GM23338 (cell line): ENCODE data around the gene DACT2.

Source experiments
- CREB1 ChIP-seq: fragments of 250-450 bp; sonication (Bioruptor Pico); IDR thresholded peaks from 2 replicates; pipeline ENCODE4 v1.5.0; 2020; ENCODE audit warnings: low read depth, mild to moderate bottlenecking, moderate library complexity
- EZH2 ChIP-seq: fragments of 200-600 bp; sonication (generic); IDR thresholded peaks from one replicate; pipeline ENCODE4 v1.8.0; 2017; ENCODE audit warnings: antibody characterized with exemption, mild to moderate bottlenecking, low read depth; ENCODE audit not compliant: unreplicated experiment
- EZH2phosphoT487 ChIP-seq: fragments of 200-600 bp; sonication (generic); IDR thresholded peaks from one replicate; pipeline ENCODE4 v1.8.1; 2018; ENCODE audit warnings: antibody characterized with exemption; ENCODE audit not compliant: unreplicated experiment
- JUNB ChIP-seq: IDR thresholded peaks from one replicate; pipeline ENCODE4 v1.6.1; 2016; ENCODE audit warnings: antibody characterized with exemption; ENCODE audit not compliant: unreplicated experiment
- POLR2AphosphoS5 ChIP-seq: IDR thresholded peaks from 2 replicates; pipeline ENCODE4 v1.6.1; 2016; ENCODE audit warnings: antibody characterized with exemption, low read depth
- ZNF114 ChIP-seq: fragments of 250-450 bp; sonication (Bioruptor Pico); IDR thresholded peaks from 2 replicates; pipeline ENCODE4 v1.5.0; 2020; ENCODE audit warnings: mild to moderate bottlenecking, moderate library complexity
- TF ChIP-seq, protein P1 (sequence below), 2 experiments: fragments of 200-600 bp in 1 of 2; sonication (generic) in 1 of 2; conservative IDR thresholded peaks; 2 replicates each; pipeline versions ENCODE4 v1.5.1 to v1.6.1; 2016 to 2017; ENCODE audit warnings: antibody characterized with exemption in 2 of 2, low read depth in 2 of 2, mild to moderate bottlenecking in 2 of 2, moderate library complexity in 1 of 2
- TF ChIP-seq, protein P2 (sequence below): IDR thresholded peaks from one replicate; pipeline ENCODE4 v1.6.1; 2018; ENCODE audit warnings: antibody characterized with exemption; ENCODE audit not compliant: unreplicated experiment

DNA sequence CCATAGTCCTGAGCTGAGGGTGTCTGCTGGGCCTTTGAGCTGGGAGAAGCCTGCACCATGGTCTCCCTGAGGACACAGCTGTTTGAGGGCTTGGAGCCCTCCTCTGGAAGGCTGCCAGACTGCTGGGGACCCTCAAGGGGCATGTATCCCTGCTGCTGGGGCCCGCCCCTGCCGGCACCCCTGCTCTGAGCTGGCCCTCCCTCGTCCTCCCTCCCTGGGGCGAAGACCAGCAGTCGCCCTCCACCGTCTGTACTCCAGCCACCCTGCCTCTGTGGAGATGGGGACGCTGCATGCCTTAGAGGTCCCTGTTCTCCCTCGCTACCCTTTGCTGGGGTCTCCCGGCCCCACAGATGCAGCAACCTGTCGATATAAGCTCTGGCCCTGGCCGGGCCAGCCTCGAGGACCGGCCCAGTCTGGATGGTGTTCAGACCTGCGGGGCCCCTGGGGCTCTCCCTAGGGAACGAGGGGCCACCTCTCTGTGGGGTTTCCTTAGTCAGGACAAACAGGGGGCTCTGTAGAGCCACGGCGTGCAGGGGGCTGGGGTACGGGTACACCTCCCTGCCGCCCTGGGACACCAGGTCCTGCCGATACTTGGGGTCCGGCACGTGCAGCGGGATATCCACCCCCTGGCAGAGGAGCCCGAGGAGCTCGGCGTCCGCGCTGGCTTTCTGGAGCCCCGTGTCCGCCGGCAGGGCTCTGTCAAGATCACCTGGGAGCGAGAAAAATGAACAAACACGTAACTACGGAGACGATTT lies 11.0 kb downstream of the DACT2 start:
- TF ChIP-seq, protein P1, sequence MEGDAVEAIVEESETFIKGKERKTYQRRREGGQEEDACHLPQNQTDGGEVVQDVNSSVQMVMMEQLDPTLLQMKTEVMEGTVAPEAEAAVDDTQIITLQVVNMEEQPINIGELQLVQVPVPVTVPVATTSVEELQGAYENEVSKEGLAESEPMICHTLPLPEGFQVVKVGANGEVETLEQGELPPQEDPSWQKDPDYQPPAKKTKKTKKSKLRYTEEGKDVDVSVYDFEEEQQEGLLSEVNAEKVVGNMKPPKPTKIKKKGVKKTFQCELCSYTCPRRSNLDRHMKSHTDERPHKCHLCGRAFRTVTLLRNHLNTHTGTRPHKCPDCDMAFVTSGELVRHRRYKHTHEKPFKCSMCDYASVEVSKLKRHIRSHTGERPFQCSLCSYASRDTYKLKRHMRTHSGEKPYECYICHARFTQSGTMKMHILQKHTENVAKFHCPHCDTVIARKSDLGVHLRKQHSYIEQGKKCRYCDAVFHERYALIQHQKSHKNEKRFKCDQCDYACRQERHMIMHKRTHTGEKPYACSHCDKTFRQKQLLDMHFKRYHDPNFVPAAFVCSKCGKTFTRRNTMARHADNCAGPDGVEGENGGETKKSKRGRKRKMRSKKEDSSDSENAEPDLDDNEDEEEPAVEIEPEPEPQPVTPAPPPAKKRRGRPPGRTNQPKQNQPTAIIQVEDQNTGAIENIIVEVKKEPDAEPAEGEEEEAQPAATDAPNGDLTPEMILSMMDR (conservative IDR thresholded peaks at IDR 0.05; ENCODE audit: low read depth in 2 of 2): no peak
- TF ChIP-seq EZH2phosphoT487 (no peak), EZH2 (no peak), POLR2AphosphoS5 (no peak), CREB1 (CRISPR knock-in tag) (no peak), ZNF114 (CRISPR knock-in tag) (no peak), JUNB (no peak)
- TF ChIP-seq, protein P2, sequence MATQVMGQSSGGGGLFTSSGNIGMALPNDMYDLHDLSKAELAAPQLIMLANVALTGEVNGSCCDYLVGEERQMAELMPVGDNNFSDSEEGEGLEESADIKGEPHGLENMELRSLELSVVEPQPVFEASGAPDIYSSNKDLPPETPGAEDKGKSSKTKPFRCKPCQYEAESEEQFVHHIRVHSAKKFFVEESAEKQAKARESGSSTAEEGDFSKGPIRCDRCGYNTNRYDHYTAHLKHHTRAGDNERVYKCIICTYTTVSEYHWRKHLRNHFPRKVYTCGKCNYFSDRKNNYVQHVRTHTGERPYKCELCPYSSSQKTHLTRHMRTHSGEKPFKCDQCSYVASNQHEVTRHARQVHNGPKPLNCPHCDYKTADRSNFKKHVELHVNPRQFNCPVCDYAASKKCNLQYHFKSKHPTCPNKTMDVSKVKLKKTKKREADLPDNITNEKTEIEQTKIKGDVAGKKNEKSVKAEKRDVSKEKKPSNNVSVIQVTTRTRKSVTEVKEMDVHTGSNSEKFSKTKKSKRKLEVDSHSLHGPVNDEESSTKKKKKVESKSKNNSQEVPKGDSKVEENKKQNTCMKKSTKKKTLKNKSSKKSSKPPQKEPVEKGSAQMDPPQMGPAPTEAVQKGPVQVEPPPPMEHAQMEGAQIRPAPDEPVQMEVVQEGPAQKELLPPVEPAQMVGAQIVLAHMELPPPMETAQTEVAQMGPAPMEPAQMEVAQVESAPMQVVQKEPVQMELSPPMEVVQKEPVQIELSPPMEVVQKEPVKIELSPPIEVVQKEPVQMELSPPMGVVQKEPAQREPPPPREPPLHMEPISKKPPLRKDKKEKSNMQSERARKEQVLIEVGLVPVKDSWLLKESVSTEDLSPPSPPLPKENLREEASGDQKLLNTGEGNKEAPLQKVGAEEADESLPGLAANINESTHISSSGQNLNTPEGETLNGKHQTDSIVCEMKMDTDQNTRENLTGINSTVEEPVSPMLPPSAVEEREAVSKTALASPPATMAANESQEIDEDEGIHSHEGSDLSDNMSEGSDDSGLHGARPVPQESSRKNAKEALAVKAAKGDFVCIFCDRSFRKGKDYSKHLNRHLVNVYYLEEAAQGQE: no peak
